Measurements from ENCODE around the gene ADAMTS3. TPM values are rescaled to one million over a fixed set of nuclear protein-coding genes. Genes with fewer than 3 reads are reported as not detected.

ADAMTS3 gene
- total RNA-seq, 1 experiment from 2014 or later = 0.07 TPM

DNA sequence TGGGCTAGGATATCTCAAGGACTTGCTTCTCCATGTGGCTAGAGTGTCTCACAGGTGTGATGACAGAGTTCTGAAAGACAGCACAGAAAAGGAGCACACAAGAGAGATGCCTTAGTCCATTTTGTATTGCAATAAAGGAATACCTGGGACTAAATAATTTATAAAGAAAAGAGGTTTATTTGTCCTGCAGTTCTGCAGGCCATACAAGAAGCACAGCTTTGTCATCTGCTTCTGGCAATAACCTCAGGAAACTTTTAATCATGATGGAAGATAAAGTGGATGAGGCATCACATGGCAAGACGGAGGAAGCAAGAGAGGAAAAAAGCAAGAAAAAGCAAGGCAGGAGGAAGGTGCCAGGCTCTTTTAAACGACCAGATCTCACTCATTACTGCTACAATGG is 126.9 kb downstream of the ADAMTS3 start:
- intact Hi-C loops (cut with micrococcal nuclease; ENCODE audit: unreplicated experiment) = no loop called here
- Mint-ChIP-seq H3K36me3 (ENCODE audit: insufficient read depth, unreplicated experiment) (no peaks in the 10 kb centered on the region), H3K9me3 (ENCODE audit: low read depth, unreplicated experiment) (no peaks in the 10 kb centered on the region), H3K4me3 (ENCODE audit: low read depth, unreplicated experiment) (no peak overlapping the region), H3K4me1 (ENCODE audit: low read depth, unreplicated experiment) (no peaks in the 10 kb centered on the region), H3K27ac (ENCODE audit: unreplicated experiment) (no peak overlapping the region), H3K27me3 (ENCODE audit: unreplicated experiment) (no peaks in the 10 kb centered on the region)
- CTCF ChIA-PET = no interaction called here
- no peak for DNase-seq
- no TSS peak for BruUV-seq (replicated peaks)
- TF ChIP-seq, protein P1, sequence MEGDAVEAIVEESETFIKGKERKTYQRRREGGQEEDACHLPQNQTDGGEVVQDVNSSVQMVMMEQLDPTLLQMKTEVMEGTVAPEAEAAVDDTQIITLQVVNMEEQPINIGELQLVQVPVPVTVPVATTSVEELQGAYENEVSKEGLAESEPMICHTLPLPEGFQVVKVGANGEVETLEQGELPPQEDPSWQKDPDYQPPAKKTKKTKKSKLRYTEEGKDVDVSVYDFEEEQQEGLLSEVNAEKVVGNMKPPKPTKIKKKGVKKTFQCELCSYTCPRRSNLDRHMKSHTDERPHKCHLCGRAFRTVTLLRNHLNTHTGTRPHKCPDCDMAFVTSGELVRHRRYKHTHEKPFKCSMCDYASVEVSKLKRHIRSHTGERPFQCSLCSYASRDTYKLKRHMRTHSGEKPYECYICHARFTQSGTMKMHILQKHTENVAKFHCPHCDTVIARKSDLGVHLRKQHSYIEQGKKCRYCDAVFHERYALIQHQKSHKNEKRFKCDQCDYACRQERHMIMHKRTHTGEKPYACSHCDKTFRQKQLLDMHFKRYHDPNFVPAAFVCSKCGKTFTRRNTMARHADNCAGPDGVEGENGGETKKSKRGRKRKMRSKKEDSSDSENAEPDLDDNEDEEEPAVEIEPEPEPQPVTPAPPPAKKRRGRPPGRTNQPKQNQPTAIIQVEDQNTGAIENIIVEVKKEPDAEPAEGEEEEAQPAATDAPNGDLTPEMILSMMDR (IDR thresholded peaks at IDR 0.05; ENCODE audit: unreplicated experiment) = no peak

DNA sequence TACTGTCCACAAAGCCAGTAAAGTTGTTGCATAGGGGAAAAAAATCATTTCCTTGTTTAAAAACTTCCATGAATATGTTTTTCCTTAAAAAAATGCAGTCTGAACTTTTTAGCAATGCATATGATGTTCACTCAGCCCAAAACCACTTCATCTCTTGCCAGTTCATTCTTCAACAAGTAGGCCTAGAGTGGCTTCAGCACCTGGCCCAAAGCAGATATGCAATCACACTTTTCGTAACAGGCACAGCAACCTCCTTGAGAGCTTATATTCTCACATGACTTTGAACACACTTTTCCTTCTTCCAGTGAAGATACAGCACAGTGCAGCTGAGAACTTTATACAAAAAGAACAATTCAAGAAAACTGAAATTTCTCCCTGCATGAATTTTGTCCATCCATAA is 128.6 kb downstream of the ADAMTS3 start:
- intact Hi-C loops (cut with micrococcal nuclease; ENCODE audit: unreplicated experiment) = no loop called here
- no peaks in the 10 kb centered on the region for H3K4me1 Mint-ChIP-seq (ENCODE audit: low read depth, unreplicated experiment)

DNA sequence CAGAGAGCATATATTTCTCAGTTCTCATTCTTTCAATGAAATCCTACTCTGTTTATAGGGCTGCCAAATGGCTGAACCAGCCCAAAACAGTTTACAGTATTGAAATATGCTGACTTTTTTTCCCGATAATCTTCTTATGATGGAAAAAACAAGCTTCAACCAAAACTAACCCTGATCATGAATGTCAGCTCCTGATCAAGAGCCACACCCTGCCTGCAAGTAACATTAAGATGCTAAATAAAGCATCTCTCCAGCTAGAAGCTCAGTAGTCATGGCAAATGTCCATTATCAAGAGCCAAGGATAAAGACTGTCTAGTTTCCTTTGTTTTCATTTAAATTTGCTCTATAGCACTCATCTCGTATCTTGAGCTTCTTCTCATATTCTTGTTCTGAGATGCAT is 136.0 kb downstream of the ADAMTS3 start:
- CTCF ChIA-PET = no interaction called here
- H3K27ac Mint-ChIP-seq (ENCODE audit: unreplicated experiment) = no peak overlapping the region
- no TSS peak for BruUV-seq (replicated peaks)

More for the DNA sequence above, 128.6 kb downstream of the ADAMTS3 start:
- Mint-ChIP-seq H3K9me3 (ENCODE audit: low read depth, unreplicated experiment) (no peaks in the 10 kb centered on the region), H3K27me3 (ENCODE audit: unreplicated experiment) (no peaks in the 10 kb centered on the region), H3K4me3 (ENCODE audit: low read depth, unreplicated experiment) (no peak overlapping the region), H3K36me3 (ENCODE audit: insufficient read depth, unreplicated experiment) (no peaks in the 10 kb centered on the region), H3K27ac (ENCODE audit: unreplicated experiment) (no peak overlapping the region)
- no TSS peak for BruUV-seq (replicated peaks)
- TF ChIP-seq, protein P1 (IDR thresholded peaks at IDR 0.05; ENCODE audit: unreplicated experiment) = no peak
- CTCF ChIA-PET = interaction anchor here (0.5 kb wide), 1 partner anchor 847 kb away, joined by 4 read pairs; no protein-coding TSS in a partner anchor
- DNase-seq = no peak

DNA sequence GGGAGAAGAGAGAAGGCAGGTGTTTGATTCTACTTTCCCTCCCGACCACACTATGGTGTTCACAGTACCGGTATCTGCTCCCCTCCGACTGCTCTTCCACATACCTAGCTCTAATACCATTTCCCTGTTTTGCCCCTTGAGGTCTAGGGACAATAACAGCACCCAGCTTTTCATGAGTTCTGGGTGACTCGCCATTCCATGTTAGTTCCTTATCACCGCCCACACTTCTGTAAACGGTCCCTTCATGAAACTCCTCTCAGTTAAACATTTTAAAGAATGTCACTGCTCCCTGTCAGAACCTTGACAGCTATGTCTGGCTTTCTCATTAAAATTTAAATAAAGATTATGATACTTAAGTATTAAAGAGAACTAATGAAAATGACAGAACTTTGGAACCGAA is 136.7 kb downstream of the ADAMTS3 start:
- Mint-ChIP-seq H3K27ac (ENCODE audit: unreplicated experiment) (no peak overlapping the region), H3K36me3 (ENCODE audit: insufficient read depth, unreplicated experiment) (no peaks in the 10 kb centered on the region), H3K9me3 (ENCODE audit: low read depth, unreplicated experiment) (no peaks in the 10 kb centered on the region), H3K27me3 (ENCODE audit: unreplicated experiment) (no peaks in the 10 kb centered on the region), H3K4me3 (ENCODE audit: low read depth, unreplicated experiment) (no peak overlapping the region), H3K4me1 (ENCODE audit: low read depth, unreplicated experiment) (no peaks in the 10 kb centered on the region)
- BruUV-seq (replicated peaks) = no TSS peak
- CTCF ChIA-PET = no interaction called here
- DNase-seq = no peak
- intact Hi-C loops (cut with micrococcal nuclease; ENCODE audit: unreplicated experiment) = no loop called here
- TF ChIP-seq, protein P1 (IDR thresholded peaks at IDR 0.05; ENCODE audit: unreplicated experiment) = no peak

More for the DNA sequence above, 136.0 kb downstream of the ADAMTS3 start:
- no peak for DNase-seq
- no peak overlapping the region for H3K4me3 Mint-ChIP-seq (ENCODE audit: low read depth, unreplicated experiment)
- no peaks in the 10 kb centered on the region for H3K9me3 Mint-ChIP-seq (ENCODE audit: low read depth, unreplicated experiment)
- H3K4me1 Mint-ChIP-seq (ENCODE audit: low read depth, unreplicated experiment) = no peaks in the 10 kb centered on the region
- H3K27me3 Mint-ChIP-seq (ENCODE audit: unreplicated experiment) = no peaks in the 10 kb centered on the region
- TF ChIP-seq, protein P1 (IDR thresholded peaks at IDR 0.05; ENCODE audit: unreplicated experiment) = no peak
- intact Hi-C loops (cut with micrococcal nuclease; ENCODE audit: unreplicated experiment) = no loop called here
- H3K36me3 Mint-ChIP-seq (ENCODE audit: insufficient read depth, unreplicated experiment) = no peaks in the 10 kb centered on the region

Measured in Calu3 (cell line).